Fibroblast of skin of back (primary cell): Measurements from ENCODE around the gene TEX50. TPM values are rescaled to one million over a fixed set of nuclear protein-coding genes. Genes with fewer than 3 reads are reported as not detected.
A peak's percentile ranks its signal among the peaks of the same experiment; 100 is the strongest.
"Not testable (repeated sequence)": the region's sequence is repeated elsewhere in the genome, so short reads cannot be mapped to it uniquely, and the experiment has no call there.

Experiments used
- DNase-seq: peaks from one replicate; pipeline ENCODE4 v3.0.0-alpha.2; 2013
- polyA plus RNA-seq, 2 experiments: library from polyadenylated mRNA; unstranded; fragments of 120-200 nt; gene quantifications; one replicate each; pipeline ENCODE4 v1.2.1, GENCODE V29; 2013; ENCODE audit not compliant: insufficient read length in 2 of 2

Gene TEX50, protein sequence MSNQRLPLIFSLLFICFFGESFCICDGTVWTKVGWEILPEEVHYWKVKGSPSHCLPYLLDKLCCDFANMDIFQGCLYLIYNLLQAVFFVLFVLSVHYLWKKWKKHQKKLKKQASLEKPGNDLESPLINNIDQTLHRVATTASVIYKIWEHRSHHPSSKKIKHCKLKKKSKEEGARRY
- not detected for polyA plus RNA-seq (2013, experiment 1 of 2; ENCODE audit: insufficient read length)
- not detected for polyA plus RNA-seq (2013, experiment 2 of 2; ENCODE audit: insufficient read length)

- no peak for DNase-seq
These were observed at the start of gene TEX50 for GRCh38 chr1:173635116-173635515. Gene TEX50, plus strand, starts transcription at chr1:173635338. Its CDS starts 184 bp downstream, at chr1:173635522.

DNA sequence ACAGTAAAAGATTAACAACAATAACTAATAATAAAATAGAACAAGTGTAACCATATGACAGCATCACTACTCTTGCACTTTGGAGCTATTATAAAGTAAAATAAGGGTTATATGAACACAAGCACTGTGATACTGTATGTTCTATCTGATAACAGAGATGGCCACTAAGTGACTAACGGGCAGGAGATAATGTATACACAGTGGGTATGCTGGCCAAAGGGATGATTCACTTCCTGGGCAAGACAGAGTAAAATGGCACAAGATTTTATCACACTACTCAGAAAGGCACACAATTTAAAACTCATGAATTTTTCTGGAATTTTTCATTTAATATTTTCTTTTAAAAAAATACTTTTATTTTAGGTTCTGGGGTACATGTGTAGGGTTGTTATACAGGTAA is 44.6 kb upstream of the TEX50 start:
- DNase-seq, result peak; percentile 9

GRCh38 chr1:173591138-173591537 is 44.0 kb upstream of the TEX50 start:
- DNase-seq, result not testable (repeated sequence)

DNA sequence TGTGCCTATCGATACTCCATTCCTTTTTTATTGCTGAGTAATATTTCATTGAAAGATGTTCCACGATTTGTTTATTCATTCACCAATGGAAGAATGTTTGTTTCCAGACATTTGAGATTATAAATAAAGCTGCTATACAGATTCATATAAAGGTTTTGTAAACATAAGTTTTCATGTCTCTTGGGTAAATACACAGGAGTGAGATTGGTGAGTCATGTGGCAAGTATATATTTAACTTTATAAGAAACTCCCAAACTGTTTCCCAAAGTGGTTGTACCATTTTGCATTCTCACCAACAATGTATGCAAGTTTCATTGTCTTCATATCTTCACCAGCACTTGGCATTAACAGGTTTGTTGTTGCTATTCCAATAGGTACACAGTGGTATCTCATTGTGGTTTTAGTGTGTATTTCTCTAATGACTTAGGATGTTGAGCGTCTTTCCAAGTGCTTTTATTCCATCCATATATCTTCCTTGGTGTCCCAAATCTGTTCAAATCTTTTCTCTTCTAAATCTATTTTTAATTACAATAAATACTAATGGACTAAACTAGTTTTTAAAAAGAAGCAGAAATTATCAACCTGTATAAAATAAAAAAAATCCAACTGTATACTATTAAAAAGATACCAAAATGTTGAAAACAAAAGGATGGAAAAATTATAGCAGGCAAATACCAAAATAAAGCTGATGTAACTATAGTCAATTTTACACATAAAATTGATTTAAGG is 38.9 kb upstream of the TEX50 start:
- no peak for DNase-seq

- no peak for DNase-seq
These were observed 33.5 kb upstream of the TEX50 start for GRCh38 chr1:173601588-173601987.

DNA sequence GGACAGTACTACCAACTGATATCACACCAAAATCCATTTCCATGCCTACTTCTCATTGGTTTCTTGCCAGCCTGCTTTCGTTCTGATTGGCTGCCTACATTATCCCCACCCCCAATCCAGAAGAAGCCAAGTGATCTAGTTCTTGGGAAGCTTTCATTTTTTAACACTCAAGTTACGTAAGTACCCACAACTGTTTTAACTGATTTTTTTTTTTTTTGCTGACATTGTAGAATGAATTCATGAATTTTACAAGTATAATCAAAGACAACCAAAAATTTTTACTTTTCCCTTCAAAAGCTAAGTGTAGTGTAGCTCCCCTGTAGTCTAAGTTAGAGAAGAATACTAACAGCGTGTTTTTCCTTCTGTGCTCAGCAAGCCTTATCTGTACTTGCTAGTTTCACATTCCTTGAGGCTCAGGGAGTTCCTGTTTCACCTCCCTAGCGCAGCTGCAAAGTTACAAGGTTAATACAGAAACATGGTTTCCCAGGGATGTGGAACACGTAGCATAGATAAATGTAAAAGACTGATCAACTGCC is 32.0 kb upstream of the TEX50 start, which contains the start of gene SLC9C2:
SLC9C2 (minus strand) TSS at position 17 of the 536 bp plus-strand sequence. CDS start 1,296 bp downstream, outside the sequence.
- no peak for DNase-seq

DNA sequence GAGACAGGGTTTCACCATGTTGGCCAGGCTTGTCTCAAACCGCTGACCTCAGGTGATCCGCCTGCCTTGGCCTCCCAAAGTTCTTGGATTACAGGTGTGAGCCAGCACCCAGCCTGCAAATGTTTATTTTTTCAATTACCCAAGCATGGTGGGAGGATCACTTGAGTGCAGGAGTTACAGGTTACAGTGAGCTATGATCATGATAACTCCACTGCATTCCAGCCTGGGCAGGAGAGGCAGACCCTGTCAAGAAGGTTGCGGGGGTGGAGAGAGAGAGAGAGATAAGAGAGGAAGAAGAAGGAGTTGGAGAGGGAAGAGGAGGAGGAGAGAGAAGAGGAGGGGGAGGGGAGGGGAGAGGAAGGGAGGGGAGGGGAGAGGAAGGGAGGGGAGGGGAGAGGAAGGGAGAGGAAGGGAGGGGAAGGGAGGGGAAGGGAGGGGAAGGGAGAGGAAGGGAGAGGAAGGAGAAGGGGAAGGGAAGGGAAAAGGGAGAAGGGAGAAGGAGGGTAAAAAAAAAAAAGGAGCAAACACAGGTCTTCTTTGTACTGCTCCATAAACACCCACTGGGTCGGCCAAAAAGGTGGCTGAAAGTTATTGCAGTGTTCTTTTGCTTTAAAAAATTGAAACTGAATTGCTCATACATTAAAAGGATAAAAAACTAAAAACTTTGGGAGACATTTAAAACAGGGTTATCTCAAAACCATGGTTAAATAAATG is 26.5 kb upstream of the TEX50 start:
- no peak for DNase-seq

DNA sequence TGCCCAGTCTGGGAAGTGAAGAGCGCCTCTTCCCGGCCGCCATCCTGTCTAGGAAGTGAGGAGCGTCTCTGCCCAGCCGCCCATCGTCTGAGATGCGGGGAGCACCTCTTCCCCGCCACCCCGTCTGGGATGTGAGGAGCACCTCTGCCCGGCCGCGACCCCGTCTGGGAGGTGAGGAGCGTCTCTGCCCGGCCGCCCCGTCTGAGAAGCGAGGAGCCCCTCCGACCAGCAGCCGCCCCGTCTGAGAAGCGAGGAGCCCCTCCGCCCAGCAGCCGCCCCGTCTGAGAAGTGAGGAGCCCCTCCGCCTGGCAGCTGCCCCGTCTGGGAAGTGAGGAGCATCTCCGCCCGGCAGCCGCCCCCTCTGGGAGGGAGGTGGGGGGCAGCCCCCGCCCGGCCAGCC is 22.1 kb upstream of the TEX50 start:
- DNase-seq, result not testable (repeated sequence)

DNA sequence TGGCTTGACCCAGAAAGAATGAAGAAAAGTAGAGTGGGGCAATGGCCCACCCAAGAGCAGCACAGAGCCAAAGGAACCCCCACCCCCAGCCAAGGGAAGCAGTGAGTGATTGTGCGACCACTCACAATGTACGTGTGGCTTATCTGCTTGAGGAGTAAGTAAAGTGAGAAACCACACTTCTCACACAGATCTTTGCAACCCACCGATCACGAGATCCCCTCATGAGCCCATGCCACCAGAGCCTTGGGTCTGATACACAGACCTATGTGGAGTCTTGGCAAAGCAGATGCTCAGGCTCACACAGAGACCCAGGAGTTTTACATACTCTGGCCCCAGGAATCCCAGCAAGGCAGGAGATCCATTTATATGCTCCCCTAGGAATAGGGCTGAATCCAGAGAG is 18.3 kb upstream of the TEX50 start:
- no peak for DNase-seq

DNA sequence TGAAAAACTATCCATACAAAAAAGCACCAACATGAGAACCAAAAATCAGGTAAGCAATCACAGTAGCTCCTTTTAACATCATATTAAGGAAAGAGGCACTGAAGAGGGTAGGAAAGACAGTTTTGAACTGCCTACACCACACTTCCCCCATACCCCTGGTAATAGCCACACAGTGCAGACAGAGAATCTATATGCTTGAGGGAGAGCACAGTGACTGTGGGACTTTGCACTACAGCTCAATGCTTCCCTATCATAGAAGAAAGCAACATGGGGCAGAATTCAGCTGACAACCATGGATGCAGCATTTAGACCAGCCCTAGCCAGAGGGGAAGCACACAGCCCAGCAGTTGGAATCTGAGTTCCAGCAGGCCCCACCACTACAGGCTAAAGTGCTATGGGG is 7.9 kb upstream of the TEX50 start:
- DNase-seq, result no peak

- DNase-seq, result no peak
These were observed 6.2 kb upstream of the TEX50 start for GRCh38 chr1:173628888-173629287.

- DNase-seq, result not testable (repeated sequence)
These were observed 2.3 kb downstream of the TEX50 start for GRCh38 chr1:173637236-173638042.

- no peak for DNase-seq
These were observed 3.2 kb downstream of the TEX50 start for GRCh38 chr1:173638043-173639021.

GRCh38 chr1:173639102-173639501 is 4.0 kb downstream of the TEX50 start:
- DNase-seq, result no peak

DNA sequence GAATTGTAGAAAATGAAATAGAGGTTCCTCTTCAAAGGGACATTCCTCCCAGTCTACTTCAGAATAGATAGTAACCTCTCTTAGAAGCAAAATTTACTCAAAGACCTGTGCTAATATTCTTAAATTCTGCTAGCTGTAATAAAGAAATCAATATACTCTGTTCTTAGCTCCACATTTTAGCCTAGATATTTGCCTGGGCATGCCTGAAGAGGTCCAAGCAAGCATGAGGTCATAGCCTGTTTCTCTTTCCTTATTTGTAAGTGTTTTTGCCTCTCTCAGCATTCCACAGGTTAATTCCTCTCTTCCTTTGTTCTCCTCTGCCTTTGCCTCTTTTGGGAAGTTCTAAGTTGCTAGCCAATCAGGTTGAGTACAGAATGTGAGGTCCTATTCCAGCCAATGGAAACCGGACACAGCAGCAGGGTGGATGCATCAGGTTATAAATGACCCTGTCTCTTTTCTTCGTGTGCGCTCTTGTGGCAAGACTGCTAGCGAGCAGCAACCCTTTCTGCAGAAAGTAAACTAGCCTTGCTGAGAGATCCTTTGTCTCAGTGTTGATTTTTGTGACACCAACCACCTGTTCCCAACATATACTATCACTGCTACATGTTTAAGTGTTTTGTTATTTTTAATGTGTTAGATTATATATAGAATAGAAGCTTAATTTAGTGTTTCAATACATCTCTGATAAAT is 7.5 kb downstream of the TEX50 start:
- DNase-seq, result peak; percentile 15

- DNase-seq, result no peak
These were observed 11.5 kb downstream of the TEX50 start for GRCh38 chr1:173646656-173647055.

DNA sequence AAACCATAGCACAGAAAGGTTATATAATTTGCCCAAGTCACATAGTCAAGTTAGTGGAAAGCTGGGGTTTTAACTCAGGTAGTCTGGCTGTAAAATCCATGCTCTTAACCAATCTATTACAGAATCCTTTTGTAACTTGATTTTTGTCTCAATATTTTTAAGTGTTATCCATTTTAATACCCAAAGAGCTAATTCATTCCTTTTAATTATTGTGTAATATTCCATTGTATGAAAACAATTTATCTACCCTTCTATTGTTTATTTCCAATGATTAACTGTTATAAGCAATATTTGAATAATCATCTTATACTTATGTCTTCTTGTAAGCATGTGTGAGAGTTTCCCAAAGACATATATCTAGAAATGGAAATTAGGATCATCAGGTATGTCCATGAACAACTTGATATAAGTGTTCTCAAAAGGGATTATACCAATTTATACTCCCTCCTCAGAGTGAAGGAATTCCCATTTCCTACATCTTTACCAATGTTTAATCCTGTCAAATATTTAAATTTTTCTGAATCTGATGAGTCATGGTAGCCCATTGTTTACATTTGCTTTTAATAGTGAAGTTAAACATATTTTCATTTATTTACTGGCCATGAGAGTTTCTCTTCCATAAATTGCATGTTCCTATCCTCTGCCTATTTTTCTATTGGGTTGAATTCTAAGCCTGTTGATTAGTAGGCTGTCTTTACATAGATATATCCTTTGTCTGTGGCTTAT is 13.9 kb downstream of the TEX50 start:
- peak; percentile 5 for DNase-seq

- no peak for DNase-seq
These were observed 25.2 kb downstream of the TEX50 start for GRCh38 chr1:173660306-173660705.

- DNase-seq, result no peak
These were observed 26.1 kb downstream of the TEX50 start for GRCh38 chr1:173661271-173661670.

- no peak for DNase-seq
These were observed 26.6 kb downstream of the TEX50 start for GRCh38 chr1:173661763-173662162.
